ENCODE measurements around the gene LEF1.

DNA sequence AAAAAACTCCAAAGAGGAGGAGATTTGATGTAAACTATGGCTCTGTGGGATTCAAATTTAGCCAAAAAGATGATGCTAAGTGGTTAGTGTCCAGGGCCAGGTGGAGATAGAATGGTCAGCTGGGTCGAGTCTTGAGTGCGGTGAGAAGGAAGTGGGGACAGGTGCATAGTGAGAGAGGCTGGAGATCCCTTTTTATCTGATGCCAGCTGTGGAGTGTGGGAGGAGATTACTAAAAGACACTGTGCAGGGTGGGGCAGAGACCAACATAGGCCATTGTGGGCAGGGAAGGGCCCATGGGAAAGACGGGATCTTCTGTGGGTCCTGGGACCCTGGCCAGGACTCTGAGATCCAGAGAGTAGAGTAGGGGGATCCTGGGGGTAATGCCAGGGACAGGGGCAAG, 34.6 kb upstream of the LEF1 start:
- TF ChIP-seq, protein P1, sequence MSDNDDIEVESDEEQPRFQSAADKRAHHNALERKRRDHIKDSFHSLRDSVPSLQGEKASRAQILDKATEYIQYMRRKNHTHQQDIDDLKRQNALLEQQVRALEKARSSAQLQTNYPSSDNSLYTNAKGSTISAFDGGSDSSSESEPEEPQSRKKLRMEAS (IDR thresholded peaks at IDR 0.05; ENCODE audit: insufficient read depth, insufficient read length), result no peak
- no peak for TF ChIP-seq EZH2 (IDR thresholded peaks at IDR 0.05; ENCODE audit: borderline replicate concordance, low read depth, low read length, severe bottlenecking)

Measured in endothelial cell of umbilical vein (primary cell).